Stimulated activated CD4-positive, alpha-beta T cell treated with anti-CD3 and anti-CD28 coated beads, Interleukin-15, amount 100 ng/mL, for 24 hours (primary cell): Measurements from ENCODE around the gene TMEM44.
A peak's percentile ranks its signal among the peaks of the same experiment; 100 is the strongest.
"Not testable (repeated sequence)": the region's sequence is repeated elsewhere in the genome, so short reads cannot be mapped to it uniquely, and the experiment has no call there.

Source experiments
- DNase-seq: peaks from one replicate; pipeline ENCODE4 v3.0.0-alpha.2; 2020

TMEM44 gene

DNA sequence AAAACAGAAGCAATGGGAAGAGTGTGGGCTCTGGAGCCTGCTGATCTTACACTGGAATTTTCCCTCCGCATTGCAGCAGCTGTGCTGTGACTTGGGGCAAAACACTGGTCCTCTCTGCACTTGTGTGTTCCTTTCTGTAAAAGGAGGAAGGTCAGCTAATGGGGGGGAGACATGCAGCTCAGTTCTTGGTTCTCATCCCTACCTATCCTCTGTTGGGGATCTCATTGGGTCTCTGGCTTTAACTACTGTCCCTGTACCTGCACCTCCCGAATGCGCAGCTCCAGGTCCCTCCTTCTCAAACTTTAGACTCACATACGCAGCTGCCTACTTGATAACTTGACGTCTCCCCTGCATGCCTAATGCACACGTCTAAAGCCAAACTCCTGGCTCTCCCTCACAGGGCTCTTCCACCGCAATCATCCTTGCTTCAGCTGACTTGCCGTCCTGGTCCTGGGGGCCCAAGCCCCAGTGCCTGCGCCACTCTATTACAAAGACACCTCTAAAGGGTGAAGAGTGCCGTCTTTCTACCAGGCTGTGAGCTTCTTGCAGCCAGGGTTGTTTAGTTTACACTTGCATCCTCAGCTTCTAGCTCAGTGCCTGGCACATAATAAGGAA, 5.9 kb upstream of the TMEM44 start:
- DNase-seq = no peak

DNA sequence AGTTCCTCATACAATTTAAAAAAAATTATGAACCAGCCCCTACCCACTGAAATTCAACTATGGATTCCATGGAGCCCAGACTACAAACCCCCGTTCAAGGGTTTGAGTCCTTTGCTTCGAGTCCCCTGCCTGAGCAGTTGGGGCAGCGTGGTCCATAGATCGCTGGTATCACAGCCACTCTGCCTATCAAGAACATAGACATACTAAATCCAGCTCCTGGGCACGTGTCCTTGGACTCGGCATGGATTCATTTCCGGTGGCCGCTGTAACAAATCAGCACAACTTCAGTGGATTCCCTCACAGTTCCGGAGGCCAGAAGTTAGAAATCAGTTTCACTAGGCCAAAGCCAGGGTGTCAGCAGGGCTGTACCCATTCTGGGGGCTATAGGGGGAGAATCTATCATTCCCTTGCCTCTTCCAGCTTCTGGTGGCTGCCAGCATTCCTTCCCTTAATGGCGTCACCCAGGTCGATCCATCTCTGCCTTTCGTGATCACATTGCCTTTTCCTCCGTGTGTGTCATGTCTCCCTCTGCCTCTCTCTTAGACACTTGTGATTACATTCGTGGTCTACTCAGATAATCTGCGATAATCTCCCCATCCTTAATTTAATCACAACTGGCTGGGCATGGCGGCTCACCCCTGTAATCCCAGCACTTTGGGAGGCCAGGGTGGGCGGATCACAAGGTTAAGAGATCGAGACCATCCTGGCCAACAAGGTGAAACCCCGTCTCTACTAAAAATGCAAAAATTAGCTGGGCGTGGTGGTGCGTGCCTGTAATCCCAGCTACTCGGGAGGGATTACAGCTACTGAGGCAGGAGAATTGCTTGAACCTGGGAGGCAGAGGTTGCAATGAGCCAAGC, 4.6 kb upstream of the TMEM44 start:
- no peak for DNase-seq

- no peak for DNase-seq
These were observed 3.8 kb upstream of the TMEM44 start for GRCh38 chr3:194637066-194637465.

- peak; percentile 27 for DNase-seq
These were observed 340 bp downstream of the TMEM44 start for GRCh38 chr3:194632809-194633348.

GRCh38 chr3:194632226-194632808, 902 bp downstream of the TMEM44 start:
- DNase-seq = no peak

GRCh38 chr3:194631696-194632095, 1.5 kb downstream of the TMEM44 start:
- no peak for DNase-seq

DNA sequence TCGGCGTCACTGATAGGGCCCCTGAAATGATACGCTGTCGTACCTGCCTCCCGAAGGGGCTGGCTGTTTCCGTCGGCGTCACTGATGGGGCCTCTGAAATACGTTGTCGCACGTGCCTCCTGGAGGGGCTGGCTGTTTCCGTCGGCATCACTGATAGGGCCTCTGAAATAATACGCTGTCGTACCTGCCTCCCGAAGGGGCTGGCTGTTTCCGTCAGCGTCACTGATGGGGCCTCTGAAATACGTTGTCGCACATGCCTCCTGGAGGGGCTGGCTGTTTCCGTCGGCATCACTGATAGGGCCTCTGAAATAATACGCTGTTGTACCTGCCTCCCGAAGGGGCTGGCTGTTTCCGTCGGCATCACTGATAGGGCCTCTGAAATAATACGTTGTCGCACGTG, 2.5 kb downstream of the TMEM44 start:
- DNase-seq = not testable (repeated sequence)

DNA sequence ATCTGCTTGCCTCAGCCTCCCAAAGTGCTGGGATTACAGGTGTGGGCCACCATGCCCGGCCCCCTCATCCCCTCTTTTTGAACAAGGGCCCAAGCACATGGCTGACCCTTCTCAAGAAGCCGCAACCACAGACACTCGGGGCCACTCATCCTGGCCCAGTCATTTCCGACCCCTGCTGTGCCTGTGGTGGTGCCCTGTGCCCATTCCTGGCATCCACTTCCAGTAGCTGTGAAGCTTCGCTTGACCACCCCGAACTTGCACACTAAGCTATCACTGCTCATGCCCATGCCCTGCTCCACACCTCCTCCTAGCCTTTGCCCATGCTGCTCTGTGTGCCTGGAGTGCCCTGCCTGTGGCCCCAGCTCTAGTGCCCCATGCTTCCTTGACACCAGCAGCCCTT, 8.3 kb downstream of the TMEM44 start:
- DNase-seq = no peak

- no peak for DNase-seq
These were observed 9.5 kb downstream of the TMEM44 start for GRCh38 chr3:194623449-194624290.

DNA sequence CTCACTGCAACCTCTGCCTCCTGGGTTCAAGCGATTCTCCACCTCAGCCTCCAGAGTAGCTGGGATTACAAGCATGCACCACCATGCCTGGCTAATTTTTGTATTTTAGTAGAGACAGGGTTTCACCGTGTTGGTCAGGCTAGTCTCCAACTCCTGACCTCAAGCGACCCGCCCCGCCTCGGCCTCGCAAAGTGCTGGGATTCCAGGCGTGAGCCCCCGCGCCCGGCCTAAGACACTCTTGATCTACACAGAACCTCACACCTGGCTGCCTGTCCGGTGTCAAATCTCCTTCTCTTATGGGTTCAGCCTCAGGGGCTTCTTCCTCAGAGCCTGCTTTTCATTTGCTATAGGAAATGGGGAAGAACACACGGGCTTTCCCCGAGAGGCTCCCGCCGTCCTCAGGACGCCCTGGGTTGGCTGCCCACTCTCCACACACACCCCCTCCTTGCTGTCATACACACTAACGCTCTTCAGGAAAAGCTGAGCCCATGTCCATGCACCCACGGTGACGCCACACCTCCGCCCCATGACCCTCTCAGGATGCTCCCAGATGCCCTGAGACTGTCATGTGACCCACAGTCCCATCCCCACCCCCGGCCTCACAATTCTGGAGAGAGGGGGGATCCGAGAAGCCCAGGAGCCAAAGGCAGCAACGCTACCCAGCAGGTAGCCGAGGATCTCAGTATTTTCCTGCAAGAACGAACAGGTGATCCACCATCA, 10.4 kb downstream of the TMEM44 start:
- no peak for DNase-seq

DNA sequence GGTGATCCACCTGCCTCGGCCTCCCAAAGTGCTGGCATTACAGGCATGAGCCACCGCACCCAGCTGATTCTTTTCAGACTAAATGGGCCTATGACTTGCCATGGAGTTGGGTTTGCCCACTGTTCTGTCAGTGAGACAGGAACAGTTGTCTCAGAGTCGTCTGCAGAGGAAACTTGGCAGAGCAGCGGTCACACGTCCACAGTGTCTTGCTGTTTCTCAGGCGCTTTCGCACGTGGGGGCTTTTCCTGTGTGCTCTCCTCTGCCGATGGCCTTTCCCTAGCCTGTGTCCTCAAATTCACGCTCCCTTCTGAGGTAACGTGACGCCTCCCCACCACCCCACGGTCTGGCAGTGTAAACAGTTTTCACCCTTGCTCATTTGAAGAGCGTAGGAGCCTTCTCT, 11.3 kb downstream of the TMEM44 start:
- DNase-seq = no peak

GRCh38 chr3:194620196-194620595, 13.0 kb downstream of the TMEM44 start:
- no peak for DNase-seq

DNA sequence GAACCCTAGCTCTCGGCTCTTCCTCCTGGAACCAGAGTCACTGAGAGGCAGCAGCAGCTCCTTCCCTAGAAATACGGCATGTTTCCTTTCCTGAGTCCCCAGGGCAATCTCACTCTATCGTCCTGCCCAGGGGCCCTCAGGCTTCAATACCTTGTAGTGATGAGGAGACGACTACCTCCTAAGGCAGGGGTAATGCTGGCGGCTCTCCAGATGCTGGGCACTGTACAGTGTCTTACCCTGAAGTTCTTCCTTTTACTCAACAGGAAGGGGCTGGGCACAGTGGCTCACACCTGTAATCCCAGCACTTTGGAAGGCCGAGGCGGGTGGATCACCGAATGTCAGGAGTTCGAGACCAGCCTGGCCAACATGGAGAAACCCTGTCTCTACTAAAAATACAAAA, 13.5 kb downstream of the TMEM44 start:
- no peak for DNase-seq

GRCh38 chr3:194618858-194619608, 14.2 kb downstream of the TMEM44 start:
- DNase-seq = no peak

GRCh38 chr3:194617827-194618226, 15.4 kb downstream of the TMEM44 start:
- DNase-seq = no peak

DNA sequence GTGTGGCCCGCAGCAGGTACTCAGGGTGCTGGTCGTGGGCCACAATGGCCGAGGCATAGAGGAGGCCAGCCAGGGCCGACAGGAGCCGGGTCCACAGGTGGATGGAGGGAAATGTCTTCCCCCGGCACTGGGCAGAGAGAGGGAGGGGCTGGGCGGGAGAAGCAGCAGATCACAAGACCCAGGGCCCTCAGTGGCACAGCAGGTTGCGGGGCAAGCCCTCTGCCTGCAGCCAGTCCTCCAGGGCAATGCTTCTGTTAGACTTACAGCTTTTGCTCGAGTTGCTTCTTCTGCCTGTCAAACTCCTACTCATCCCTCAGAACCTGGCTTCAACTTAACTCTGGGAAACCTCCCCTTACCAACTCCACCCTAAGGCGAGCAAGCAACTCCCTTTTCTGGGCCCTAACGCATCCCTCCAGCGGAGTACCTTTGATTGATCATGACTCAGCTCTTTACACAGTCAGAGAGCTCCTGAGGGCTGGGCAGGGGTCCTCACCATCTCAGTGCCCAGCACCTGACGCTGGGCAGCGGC, 16.0 kb downstream of the TMEM44 start:
- DNase-seq = no peak

GRCh38 chr3:194615226-194615625, 18.0 kb downstream of the TMEM44 start:
- DNase-seq = no peak

DNA sequence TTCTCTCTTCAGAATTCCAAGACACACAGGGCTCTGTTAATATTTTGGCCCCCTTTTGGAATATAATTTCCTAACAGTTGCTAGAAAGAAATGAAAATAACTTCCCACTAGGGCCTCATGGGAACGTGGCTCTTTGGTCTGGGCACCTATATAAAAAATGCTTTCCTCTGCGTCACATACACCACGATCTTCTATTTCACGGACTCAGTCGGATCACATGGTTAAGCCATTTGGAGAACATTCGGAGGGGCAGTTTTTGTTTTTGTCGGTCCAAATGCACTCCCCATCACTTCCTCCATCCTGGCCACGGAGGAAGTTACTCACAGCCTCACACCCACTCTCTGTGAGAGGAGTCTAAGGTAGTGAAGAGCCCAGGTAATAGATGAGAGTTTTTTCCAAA, 21.0 kb downstream of the TMEM44 start:
- DNase-seq = no peak

- DNase-seq = no peak
These were observed 22.5 kb downstream of the TMEM44 start for GRCh38 chr3:194610689-194611088.

- DNase-seq = no peak
These were observed 23.6 kb downstream of the TMEM44 start for GRCh38 chr3:194609601-194610000.

- no peak for DNase-seq
These were observed 24.2 kb downstream of the TMEM44 start for GRCh38 chr3:194608981-194609380.
